Activated naive CD4-positive, alpha-beta T cell treated with anti-CD3 and anti-CD28 coated beads, Interleukin-2, amount 50 U/mL, for 16 hours (primary cell): ENCODE data around the gene CALCB.

Experiments used
- DNase-seq: peaks from one replicate; pipeline ENCODE4 v3.0.0-alpha.2; 2020

The CALCB gene

GRCh38 chr11:15119352-15119751 is 46.0 kb downstream of the CALCB start:
- no peak for DNase-seq

- DNase-seq = no peak
These were observed 46.4 kb downstream of the CALCB start for GRCh38 chr11:15119826-15120225.

- no peak for DNase-seq
These were observed 50.5 kb downstream of the CALCB start for GRCh38 chr11:15123849-15124248.

GRCh38 chr11:15124528-15124927 is 51.1 kb downstream of the CALCB start:
- no peak for DNase-seq

GRCh38 chr11:15127341-15127740 is 53.9 kb downstream of the CALCB start:
- DNase-seq = no peak
